HG02981 (cell line): Measurements from ENCODE around the gene PPDPF.

Source experiments
- ATAC-seq: cut with Tn5 transposase; IDR thresholded peaks from one replicate; pipeline ENCODE4 v1.9.1; 2021; ENCODE audit warnings: mild to moderate bottlenecking, moderate library complexity; ENCODE audit not compliant: unreplicated experiment

Gene PPDPF

GRCh38 chr20:63519668-63520503, 679 bp upstream of the PPDPF start:
- peak; percentile 45 for ATAC-seq

GRCh38 chr20:63520934-63521601, 503 bp downstream of the PPDPF start:
- peak; percentile 38 for ATAC-seq

GRCh38 chr20:63521602-63522001, 1.0 kb downstream of the PPDPF start:
- no peak for ATAC-seq

GRCh38 chr20:63522091-63522868, 1.7 kb downstream of the PPDPF start:
- ATAC-seq: no peak

GRCh38 chr20:63522981-63523611, 2.5 kb downstream of the PPDPF start:
- no peak for ATAC-seq

GRCh38 chr20:63525185-63525584, 4.6 kb downstream of the PPDPF start:
- no peak for ATAC-seq

GRCh38 chr20:63525971-63526370, 5.4 kb downstream of the PPDPF start:
- ATAC-seq: no peak

GRCh38 chr20:63527184-63527583, 6.6 kb downstream of the PPDPF start:
- no peak for ATAC-seq

GRCh38 chr20:63529180-63529860, 8.8 kb downstream of the PPDPF start:
- ATAC-seq: no peak

- no peak for ATAC-seq
These were observed 9.6 kb downstream of the PPDPF start for GRCh38 chr20:63529861-63530787.

- no peak for ATAC-seq
These were observed 10.2 kb downstream of the PPDPF start for GRCh38 chr20:63530788-63531160.

- no peak for ATAC-seq
These were observed 11.3 kb downstream of the PPDPF start for GRCh38 chr20:63531686-63532448.

GRCh38 chr20:63532449-63532971, 11.9 kb downstream of the PPDPF start:
- ATAC-seq: no peak

- ATAC-seq: no peak
These were observed 12.8 kb downstream of the PPDPF start for GRCh38 chr20:63533388-63533787.

- no peak for ATAC-seq
These were observed 13.4 kb downstream of the PPDPF start for GRCh38 chr20:63533871-63534393.

- no peak for ATAC-seq
These were observed 13.9 kb downstream of the PPDPF start for GRCh38 chr20:63534427-63534830.

- no peak for ATAC-seq
These were observed 14.5 kb downstream of the PPDPF start for GRCh38 chr20:63534831-63535651.
